ENCODE data around the gene TRIM22. TPM values are rescaled to one million over a fixed set of nuclear protein-coding genes. Genes with fewer than 3 reads are reported as not detected.

TRIM22 gene
- polyA plus RNA-seq, 1 donor (not counting 4 experiments of a cell fraction or from before 2014, with no cell fraction given), result 119 TPM

- Histone ChIP-seq H4K20me1 (ENCODE audit: control insufficient read depth, extremely low read depth, insufficient read depth, low read length) (no peaks in the 10 kb centered on the region), H3K4me2 (ENCODE audit: control insufficient read depth, extremely low read depth, insufficient read depth, low read depth, low read length) (no peak overlapping the region), H3K9me1 (ENCODE audit: control insufficient read depth, extremely low read depth, insufficient read depth, low read length) (no peaks in the 10 kb centered on the region), H3K9me3 (ENCODE audit: control insufficient read depth, low read depth, low read length) (no peaks in the 10 kb centered on the region), H2AFZ (ENCODE audit: control insufficient read depth, low read length) (no peak overlapping the region), H3K79me2 (ENCODE audit: control insufficient read depth, insufficient read depth, low read length) (peaks cover 25% of the 10 kb centered on the region), H3K27me3 (ENCODE audit: control insufficient read depth, extremely low read depth, insufficient read depth, low read length) (no peaks in the 10 kb centered on the region), H3K4me1 (ENCODE audit: control insufficient read depth, extremely low read depth, insufficient read depth, low read length) (peaks cover 16% of the 10 kb centered on the region), H3K36me3 (ENCODE audit: control insufficient read depth in 2 of 2, extremely low read depth in 1 of 2, insufficient read depth in 2 of 2, low read length in 2 of 2) (no peaks in the 10 kb centered on the region), H3K27ac (ENCODE audit: control insufficient read depth, insufficient read depth, low read length) (no peak overlapping the region), H3K4me3 (ENCODE audit: control insufficient read depth in 2 of 3, extremely low read depth in 1 of 3, insufficient read depth in 2 of 3, low read depth in 1 of 3, low read length in 3 of 3) (no peak overlapping the region), H3K9ac (ENCODE audit: control insufficient read depth, extremely low read depth, insufficient read depth, low read length) (no peak overlapping the region)
- dilution Hi-C loops (cut with MboI; ENCODE audit: extremely low pct_ligation_motif_present, low sequenced_read_pairs), result no loop called here
- TF ChIP-seq, protein P1, sequence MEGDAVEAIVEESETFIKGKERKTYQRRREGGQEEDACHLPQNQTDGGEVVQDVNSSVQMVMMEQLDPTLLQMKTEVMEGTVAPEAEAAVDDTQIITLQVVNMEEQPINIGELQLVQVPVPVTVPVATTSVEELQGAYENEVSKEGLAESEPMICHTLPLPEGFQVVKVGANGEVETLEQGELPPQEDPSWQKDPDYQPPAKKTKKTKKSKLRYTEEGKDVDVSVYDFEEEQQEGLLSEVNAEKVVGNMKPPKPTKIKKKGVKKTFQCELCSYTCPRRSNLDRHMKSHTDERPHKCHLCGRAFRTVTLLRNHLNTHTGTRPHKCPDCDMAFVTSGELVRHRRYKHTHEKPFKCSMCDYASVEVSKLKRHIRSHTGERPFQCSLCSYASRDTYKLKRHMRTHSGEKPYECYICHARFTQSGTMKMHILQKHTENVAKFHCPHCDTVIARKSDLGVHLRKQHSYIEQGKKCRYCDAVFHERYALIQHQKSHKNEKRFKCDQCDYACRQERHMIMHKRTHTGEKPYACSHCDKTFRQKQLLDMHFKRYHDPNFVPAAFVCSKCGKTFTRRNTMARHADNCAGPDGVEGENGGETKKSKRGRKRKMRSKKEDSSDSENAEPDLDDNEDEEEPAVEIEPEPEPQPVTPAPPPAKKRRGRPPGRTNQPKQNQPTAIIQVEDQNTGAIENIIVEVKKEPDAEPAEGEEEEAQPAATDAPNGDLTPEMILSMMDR (optimal IDR thresholded peaks at IDR 0.05 in 1 of 3, IDR thresholded peaks at IDR 0.05 in 1 of 3, conservative IDR thresholded peaks at IDR 0.05 in 1 of 3; ENCODE audit: extremely low read depth in 1 of 3, insufficient read depth in 2 of 3, low read length in 3 of 3), result no peak
- no peak for TF ChIP-seq EZH2 (IDR thresholded peaks at IDR 0.05; ENCODE audit: low read length)
- DNase-seq (ENCODE audit: low read depth, low spot score) (no peak), FAIRE-seq (no peak)
Observed at GRCh38 chr11:5686426-5686825, 3.2 kb upstream of the TRIM22 start.

GRCh38 chr11:5688482-5688881 lies 1.1 kb upstream of the TRIM22 start:
- no peaks in the 10 kb centered on the region for H3K36me3 ChIP-seq (ENCODE audit: control insufficient read depth in 2 of 2, extremely low read depth in 1 of 2, insufficient read depth in 2 of 2, low read length in 2 of 2)
- H3K4me3 ChIP-seq (ENCODE audit: control insufficient read depth in 2 of 3, extremely low read depth in 1 of 3, insufficient read depth in 2 of 3, low read depth in 1 of 3, low read length in 3 of 3), result no peak overlapping the region
- no peaks in the 10 kb centered on the region for H3K9me1 ChIP-seq (ENCODE audit: control insufficient read depth, extremely low read depth, insufficient read depth, low read length)
- FAIRE-seq (no peak), DNase-seq (ENCODE audit: low read depth, low spot score) (no peak)
- no peak for TF ChIP-seq EZH2 (IDR thresholded peaks at IDR 0.05; ENCODE audit: low read length)
- TF ChIP-seq, protein P1 (optimal IDR thresholded peaks at IDR 0.05 in 1 of 3, IDR thresholded peaks at IDR 0.05 in 1 of 3, conservative IDR thresholded peaks at IDR 0.05 in 1 of 3; ENCODE audit: extremely low read depth in 1 of 3, insufficient read depth in 2 of 3, low read length in 3 of 3), result no peak
- H3K79me2 ChIP-seq (ENCODE audit: control insufficient read depth, insufficient read depth, low read length), result peaks cover 16% of the 10 kb centered on the region
- H3K27me3 ChIP-seq (ENCODE audit: control insufficient read depth, extremely low read depth, insufficient read depth, low read length), result no peaks in the 10 kb centered on the region
- no peak overlapping the region for H3K4me2 ChIP-seq (ENCODE audit: control insufficient read depth, extremely low read depth, insufficient read depth, low read depth, low read length)
- H2AFZ ChIP-seq (ENCODE audit: control insufficient read depth, low read length), result no peak overlapping the region
- no peak overlapping the region for H3K9ac ChIP-seq (ENCODE audit: control insufficient read depth, extremely low read depth, insufficient read depth, low read length)
- no peak overlapping the region for H3K27ac ChIP-seq (ENCODE audit: control insufficient read depth, insufficient read depth, low read length)
- H3K9me3 ChIP-seq (ENCODE audit: control insufficient read depth, low read depth, low read length), result no peaks in the 10 kb centered on the region
- dilution Hi-C loops (cut with MboI; ENCODE audit: extremely low pct_ligation_motif_present, low sequenced_read_pairs), result no loop called here
- H3K4me1 ChIP-seq (ENCODE audit: control insufficient read depth, extremely low read depth, insufficient read depth, low read length), result peaks cover 16% of the 10 kb centered on the region
- H4K20me1 ChIP-seq (ENCODE audit: control insufficient read depth, extremely low read depth, insufficient read depth, low read length), result no peaks in the 10 kb centered on the region

All from keratinocyte (primary cell).